H4 (cell line): ENCODE data around the gene NPL. TPM values are rescaled to one million over a fixed set of nuclear protein-coding genes. Genes with fewer than 3 reads are reported as not detected.
A peak's percentile ranks its signal among the peaks of the same experiment; 100 is the strongest.

Experiments used
- DNase-seq: peaks from one replicate; pipeline ENCODE4 v3.0.0-alpha.2; 2015; ENCODE audit warnings: low spot score
- total RNA-seq: library from RNA; depleted of rRNA; stranded (reverse); fragments of >200 nt; shearing (Covaris generic); gene quantifications from 2 replicates; pipeline ENCODE4 v1.2.3, GENCODE V29; 2014; rRNA removed

Gene NPL
- 2.5 and 4.0 TPM in 2 replicates for total RNA-seq

GRCh38 chr1:182789138-182790076 lies at the start of gene NPL:
TSS of gene NPL (plus strand) at chr1:182789773. CDS start at chr1:182794372, 4,599 bp downstream.
- DNase-seq: peak; percentile 43

- DNase-seq: no peak
Observed at GRCh38 chr1:182740120-182740519, 49.5 kb upstream of the NPL start.

GRCh38 chr1:182742780-182743179 lies 46.8 kb upstream of the NPL start:
- DNase-seq: no peak

- no peak for DNase-seq
Observed at GRCh38 chr1:182752077-182752988, 37.2 kb upstream of the NPL start.

- DNase-seq: no peak
Observed at GRCh38 chr1:182754087-182754486, 35.5 kb upstream of the NPL start.

- no peak for DNase-seq
Observed at GRCh38 chr1:182754543-182755314, 34.8 kb upstream of the NPL start.

GRCh38 chr1:182755632-182756031 lies 33.9 kb upstream of the NPL start:
- DNase-seq: no peak

GRCh38 chr1:182756423-182756822 lies 33.1 kb upstream of the NPL start:
- no peak for DNase-seq

GRCh38 chr1:182761396-182762395 lies 27.9 kb upstream of the NPL start:
- DNase-seq: no peak

GRCh38 chr1:182762536-182762935 lies 27.0 kb upstream of the NPL start:
- DNase-seq: no peak

GRCh38 chr1:182764029-182764727 lies 25.4 kb upstream of the NPL start:
- DNase-seq: no peak

- no peak for DNase-seq
Observed at GRCh38 chr1:182765391-182765790, 24.2 kb upstream of the NPL start.

- no peak for DNase-seq
Observed at GRCh38 chr1:182766050-182766449, 23.5 kb upstream of the NPL start.

- DNase-seq: no peak
Observed at GRCh38 chr1:182766881-182767645, 22.5 kb upstream of the NPL start.

- DNase-seq: peak; percentile 21
Observed at GRCh38 chr1:182768963-182769362, 20.6 kb upstream of the NPL start.

GRCh38 chr1:182770232-182770631 lies 19.3 kb upstream of the NPL start:
- no peak for DNase-seq

- DNase-seq: no peak
Observed at GRCh38 chr1:182771187-182771984, 18.2 kb upstream of the NPL start.

- no peak for DNase-seq
Observed at GRCh38 chr1:182777386-182777785, 12.2 kb upstream of the NPL start.
